SK-N-SH (cell line): ENCODE measurements around the gene ASCL2. TPM values are rescaled to one million over a fixed set of nuclear protein-coding genes. Genes with fewer than 3 reads are reported as not detected.

ENCODE experiments used
- CTCF ChIA-PET: fragments of 300-600, 350-600 bp; formaldehyde crosslinking; extraction: SDS; loops from one replicate; lab custom pipeline; 2021; lab: Yijun Ruan, JAX
- POLR2A ChIA-PET: fragments of 350-600 bp; sonication (Branson Sonifier 250); formaldehyde crosslinking; extraction: SDS; loops from one replicate; lab custom pipeline; 2020; ENCODE audit warnings: antibody characterized with exemption, inconsistent platforms; lab: Yijun Ruan, JAX
- DNase-seq: peaks from one replicate; pipeline ENCODE4 v3.0.0; 2012
- H2AFZ ChIP-seq: fragments of 200-600 bp; sonication (generic); 2 replicates; pipeline ENCODE4 v1.8.1; 2016; ENCODE audit warnings: antibody characterized with exemption, mild to moderate bottlenecking, low read depth
- H3F3A ChIP-seq: fragments of 200-600 bp; sonication (generic); replicated peaks from 2 replicates; pipeline ENCODE3; 2016; ENCODE audit warnings: antibody characterized with exemption, mild to moderate bottlenecking; ENCODE audit not compliant: insufficient read depth
- H3K27ac ChIP-seq, 2 experiments: fragments of 200-500 bp in 1 of 2; fragments of 200-600 bp in 1 of 2; sonication (Bioruptor generic) in 1 of 2; sonication (generic), shearing (Covaris generic) in 1 of 2; 2 replicates each; pipeline versions ENCODE4 v1.5.1 to v1.6.1; 2014 to 2016; ENCODE audit warnings: low read depth in 2 of 2, inconsistent platforms in 1 of 2, low read length in 1 of 2, mild to moderate bottlenecking in 1 of 2, mixed read lengths in 1 of 2
- H3K27me3 ChIP-seq: fragments of 200-600 bp; sonication (generic), shearing (Covaris generic); 2 replicates; pipeline ENCODE4 v1.6.1; 2016; ENCODE audit warnings: mixed run types; ENCODE audit not compliant: insufficient read depth
- H3K36me3 ChIP-seq, 2 experiments: fragments of 200-500 bp in 1 of 2; fragments of 200-600 bp in 1 of 2; sonication (Bioruptor generic) in 1 of 2; sonication (generic) in 1 of 2; replicated peaks in 1 of 2; 2 replicates each; pipeline versions ENCODE3 to v1.5.1; 2014 to 2016; ENCODE audit warnings: low read length in 1 of 2, mild to moderate bottlenecking in 1 of 2; ENCODE audit not compliant: insufficient read depth in 2 of 2, control insufficient read depth in 1 of 2
- H3K4me1 ChIP-seq, 2 experiments: fragments of 200-500 bp in 1 of 2; fragments of 200-600 bp in 1 of 2; sonication (Bioruptor generic) in 1 of 2; sonication (generic), shearing (Covaris generic) in 1 of 2; 2 replicates each; pipeline versions ENCODE4 v1.5.1 to v1.6.1; 2014 to 2016; ENCODE audit warnings: low read depth in 1 of 2, low read length in 1 of 2, mixed run types in 1 of 2; ENCODE audit not compliant: insufficient read depth in 2 of 2, control insufficient read depth in 1 of 2
- H3K4me2 ChIP-seq: fragments of 200-600 bp; sonication (generic), shearing (Covaris generic); 2 replicates; pipeline ENCODE4 v1.6.1; 2017; ENCODE audit warnings: mixed run types
- H3K4me3 ChIP-seq, 2 experiments: fragments of 200-500 bp in 1 of 2; fragments of 200-600 bp in 1 of 2; sonication (Bioruptor generic) in 1 of 2; sonication (generic), shearing (Covaris generic) in 1 of 2; 2 replicates each; pipeline versions ENCODE4 v1.5.1 to v1.8.1; 2014 to 2016; ENCODE audit warnings: low read depth in 2 of 2, inconsistent platforms in 1 of 2, low read length in 1 of 2, mild to moderate bottlenecking in 1 of 2, mixed read lengths in 1 of 2, moderate library complexity in 1 of 2
- H3K79me2 ChIP-seq: fragments of 200-600 bp; sonication (generic); 2 replicates; pipeline ENCODE4 v1.8.1; 2017; ENCODE audit warnings: mild to moderate bottlenecking; ENCODE audit not compliant: insufficient read depth
- H3K9ac ChIP-seq: fragments of 200-600 bp; sonication (generic); 2 replicates; pipeline ENCODE4 v1.6.1; 2017; ENCODE audit warnings: mixed run types
- H3K9me2 ChIP-seq: fragments of 200-600 bp; sonication (generic); 2 replicates; pipeline ENCODE4 v1.6.1; 2017; ENCODE audit warnings: mixed run types
- H3K9me3 ChIP-seq: fragments of 200-600 bp; sonication (generic); 2 replicates; pipeline ENCODE4 v1.6.1; 2017; ENCODE audit warnings: mixed run types, mild to moderate bottlenecking, moderate library complexity
- H4K20me1 ChIP-seq: fragments of 200-600 bp; sonication (generic); 2 replicates; pipeline ENCODE4 v1.6.1; 2017; ENCODE audit warnings: mild to moderate bottlenecking, mixed run types; ENCODE audit not compliant: insufficient read depth
- EZH2phosphoT487 ChIP-seq: fragments of 200-600 bp; sonication (generic); IDR thresholded peaks from 2 replicates; pipeline ENCODE4 v1.6.1; 2017; ENCODE audit warnings: low read depth, mixed run types, mild to moderate bottlenecking, antibody characterized with exemption, moderate library complexity, borderline replicate concordance
- GATA2 ChIP-seq: sonication (generic); formaldehyde crosslinking; IDR thresholded peaks from 2 replicates; pipeline ENCODE4 v1.5.0; 2020; ENCODE audit warnings: mild to moderate bottlenecking, missing genetic modification reagents
- RXRA ChIP-seq: IDR thresholded peaks from 2 replicates; pipeline ENCODE4 v1.4.0; 2012; ENCODE audit warnings: low read depth, mild to moderate bottlenecking, borderline replicate concordance
- TEAD4 ChIP-seq: IDR thresholded peaks from 2 replicates; pipeline ENCODE4 v1.4.0; 2012; ENCODE audit warnings: mild to moderate bottlenecking, borderline replicate concordance; ENCODE audit not compliant: insufficient read depth
- WGBS: methylation state at CpG from one replicate; pipeline ENCODE4 v1.1.6; 2017; ENCODE audit warnings: low lambda C conversion rate; 5-methylcytosine and 5-hydroxymethylcytosine counted together
- polyA plus RNA-seq, 3 experiments: library from polyadenylated mRNA; depleted of rRNA; stranded (reverse); fragments of >200 nt; gene quantifications; 2 replicates each; pipeline ENCODE4 v1.2.3, GENCODE V29; 2012
- TF ChIP-seq, protein P1 (sequence below): fragments of 200-600 bp; sonication (generic); IDR thresholded peaks from 2 replicates; pipeline ENCODE4 v1.6.1; 2017; ENCODE audit warnings: antibody characterized with exemption, mild to moderate bottlenecking, moderate library complexity
- TF ChIP-seq, protein P2 (sequence below): IDR thresholded peaks from 2 replicates; pipeline ENCODE4; 2012
- TF ChIP-seq, protein P3 (sequence below): IDR thresholded peaks from 2 replicates; pipeline ENCODE4 v1.6.1; 2012; ENCODE audit warnings: mild to moderate bottlenecking, low read depth, low read length, moderate library complexity
- TF ChIP-seq, protein P4 (sequence below): IDR thresholded peaks from 2 replicates; pipeline ENCODE4 v1.4.0; 2012; ENCODE audit warnings: low read depth
- TF ChIP-seq, protein P5 (sequence below): IDR thresholded peaks from 2 replicates; pipeline ENCODE4 v1.4.0; 2012; ENCODE audit warnings: low read depth, borderline replicate concordance

Gene ASCL2
- polyA plus RNA-seq, 1 of the 3 experiments (the other 2 are of a cell fraction) = not detected

DNA sequence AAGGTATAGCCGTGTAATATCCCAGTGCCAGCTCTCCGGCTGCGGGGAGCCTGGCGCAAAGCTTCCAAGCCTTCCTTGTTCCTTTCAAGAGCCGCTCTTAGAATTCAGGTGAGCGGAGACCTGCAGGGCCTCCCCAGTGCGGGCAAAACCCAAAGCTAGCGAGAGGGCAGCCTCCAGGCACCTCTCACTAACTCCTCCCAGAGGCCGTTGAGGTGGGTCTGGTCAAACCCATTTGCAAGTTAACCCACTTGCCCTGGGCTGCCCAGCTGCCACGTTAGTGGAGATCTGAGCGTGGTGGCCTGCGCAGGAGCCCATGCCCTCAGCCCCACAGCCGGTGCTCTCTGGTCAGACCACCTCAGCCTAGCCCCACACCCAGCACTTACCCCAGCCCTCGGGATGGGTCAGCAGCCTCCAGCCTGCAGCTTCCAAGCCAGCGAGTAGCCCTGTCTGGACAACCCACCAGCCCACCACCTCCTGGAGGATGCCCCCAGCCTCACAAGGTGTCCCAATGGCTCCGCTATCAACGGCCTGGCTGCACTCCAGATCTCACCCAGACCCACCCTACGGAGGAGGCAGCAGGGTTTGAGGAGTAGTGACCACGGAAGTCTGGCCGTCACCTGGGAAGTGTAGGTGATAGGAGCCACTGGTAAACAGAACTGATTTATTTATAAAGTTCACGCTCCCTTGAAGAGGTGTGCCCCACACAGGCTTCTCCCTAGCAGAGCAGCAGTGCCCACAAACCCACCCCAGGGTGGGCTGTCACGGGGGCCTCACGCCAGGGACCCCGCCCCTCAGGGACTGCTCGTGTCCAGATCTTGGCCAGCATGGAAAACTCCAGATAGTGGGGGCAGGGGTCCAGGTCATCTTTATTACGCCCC lies 2.3 kb downstream of the ASCL2 start:
- 60% methylated on average over 8 of the region's 26 CpGs for WGBS
- no peak overlapping the region for H3K4me2 ChIP-seq
- TF ChIP-seq, protein P1, sequence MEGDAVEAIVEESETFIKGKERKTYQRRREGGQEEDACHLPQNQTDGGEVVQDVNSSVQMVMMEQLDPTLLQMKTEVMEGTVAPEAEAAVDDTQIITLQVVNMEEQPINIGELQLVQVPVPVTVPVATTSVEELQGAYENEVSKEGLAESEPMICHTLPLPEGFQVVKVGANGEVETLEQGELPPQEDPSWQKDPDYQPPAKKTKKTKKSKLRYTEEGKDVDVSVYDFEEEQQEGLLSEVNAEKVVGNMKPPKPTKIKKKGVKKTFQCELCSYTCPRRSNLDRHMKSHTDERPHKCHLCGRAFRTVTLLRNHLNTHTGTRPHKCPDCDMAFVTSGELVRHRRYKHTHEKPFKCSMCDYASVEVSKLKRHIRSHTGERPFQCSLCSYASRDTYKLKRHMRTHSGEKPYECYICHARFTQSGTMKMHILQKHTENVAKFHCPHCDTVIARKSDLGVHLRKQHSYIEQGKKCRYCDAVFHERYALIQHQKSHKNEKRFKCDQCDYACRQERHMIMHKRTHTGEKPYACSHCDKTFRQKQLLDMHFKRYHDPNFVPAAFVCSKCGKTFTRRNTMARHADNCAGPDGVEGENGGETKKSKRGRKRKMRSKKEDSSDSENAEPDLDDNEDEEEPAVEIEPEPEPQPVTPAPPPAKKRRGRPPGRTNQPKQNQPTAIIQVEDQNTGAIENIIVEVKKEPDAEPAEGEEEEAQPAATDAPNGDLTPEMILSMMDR = no peak
- TF ChIP-seq, protein P2, sequence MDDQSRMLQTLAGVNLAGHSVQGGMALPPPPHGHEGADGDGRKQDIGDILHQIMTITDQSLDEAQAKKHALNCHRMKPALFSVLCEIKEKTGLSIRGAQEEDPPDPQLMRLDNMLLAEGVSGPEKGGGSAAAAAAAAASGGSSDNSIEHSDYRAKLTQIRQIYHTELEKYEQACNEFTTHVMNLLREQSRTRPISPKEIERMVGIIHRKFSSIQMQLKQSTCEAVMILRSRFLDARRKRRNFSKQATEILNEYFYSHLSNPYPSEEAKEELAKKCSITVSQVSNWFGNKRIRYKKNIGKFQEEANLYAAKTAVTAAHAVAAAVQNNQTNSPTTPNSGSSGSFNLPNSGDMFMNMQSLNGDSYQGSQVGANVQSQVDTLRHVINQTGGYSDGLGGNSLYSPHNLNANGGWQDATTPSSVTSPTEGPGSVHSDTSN = no peak
- TF ChIP-seq, protein P3, sequence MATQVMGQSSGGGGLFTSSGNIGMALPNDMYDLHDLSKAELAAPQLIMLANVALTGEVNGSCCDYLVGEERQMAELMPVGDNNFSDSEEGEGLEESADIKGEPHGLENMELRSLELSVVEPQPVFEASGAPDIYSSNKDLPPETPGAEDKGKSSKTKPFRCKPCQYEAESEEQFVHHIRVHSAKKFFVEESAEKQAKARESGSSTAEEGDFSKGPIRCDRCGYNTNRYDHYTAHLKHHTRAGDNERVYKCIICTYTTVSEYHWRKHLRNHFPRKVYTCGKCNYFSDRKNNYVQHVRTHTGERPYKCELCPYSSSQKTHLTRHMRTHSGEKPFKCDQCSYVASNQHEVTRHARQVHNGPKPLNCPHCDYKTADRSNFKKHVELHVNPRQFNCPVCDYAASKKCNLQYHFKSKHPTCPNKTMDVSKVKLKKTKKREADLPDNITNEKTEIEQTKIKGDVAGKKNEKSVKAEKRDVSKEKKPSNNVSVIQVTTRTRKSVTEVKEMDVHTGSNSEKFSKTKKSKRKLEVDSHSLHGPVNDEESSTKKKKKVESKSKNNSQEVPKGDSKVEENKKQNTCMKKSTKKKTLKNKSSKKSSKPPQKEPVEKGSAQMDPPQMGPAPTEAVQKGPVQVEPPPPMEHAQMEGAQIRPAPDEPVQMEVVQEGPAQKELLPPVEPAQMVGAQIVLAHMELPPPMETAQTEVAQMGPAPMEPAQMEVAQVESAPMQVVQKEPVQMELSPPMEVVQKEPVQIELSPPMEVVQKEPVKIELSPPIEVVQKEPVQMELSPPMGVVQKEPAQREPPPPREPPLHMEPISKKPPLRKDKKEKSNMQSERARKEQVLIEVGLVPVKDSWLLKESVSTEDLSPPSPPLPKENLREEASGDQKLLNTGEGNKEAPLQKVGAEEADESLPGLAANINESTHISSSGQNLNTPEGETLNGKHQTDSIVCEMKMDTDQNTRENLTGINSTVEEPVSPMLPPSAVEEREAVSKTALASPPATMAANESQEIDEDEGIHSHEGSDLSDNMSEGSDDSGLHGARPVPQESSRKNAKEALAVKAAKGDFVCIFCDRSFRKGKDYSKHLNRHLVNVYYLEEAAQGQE = no peak
- TF ChIP-seq EZH2phosphoT487 (no peak), GATA2 (CRISPR knock-in tag) (no peak), RXRA (no peak), TEAD4 (no peak)
- TF ChIP-seq, protein P4, sequence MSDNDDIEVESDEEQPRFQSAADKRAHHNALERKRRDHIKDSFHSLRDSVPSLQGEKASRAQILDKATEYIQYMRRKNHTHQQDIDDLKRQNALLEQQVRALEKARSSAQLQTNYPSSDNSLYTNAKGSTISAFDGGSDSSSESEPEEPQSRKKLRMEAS = no peak
- TF ChIP-seq, protein P5, sequence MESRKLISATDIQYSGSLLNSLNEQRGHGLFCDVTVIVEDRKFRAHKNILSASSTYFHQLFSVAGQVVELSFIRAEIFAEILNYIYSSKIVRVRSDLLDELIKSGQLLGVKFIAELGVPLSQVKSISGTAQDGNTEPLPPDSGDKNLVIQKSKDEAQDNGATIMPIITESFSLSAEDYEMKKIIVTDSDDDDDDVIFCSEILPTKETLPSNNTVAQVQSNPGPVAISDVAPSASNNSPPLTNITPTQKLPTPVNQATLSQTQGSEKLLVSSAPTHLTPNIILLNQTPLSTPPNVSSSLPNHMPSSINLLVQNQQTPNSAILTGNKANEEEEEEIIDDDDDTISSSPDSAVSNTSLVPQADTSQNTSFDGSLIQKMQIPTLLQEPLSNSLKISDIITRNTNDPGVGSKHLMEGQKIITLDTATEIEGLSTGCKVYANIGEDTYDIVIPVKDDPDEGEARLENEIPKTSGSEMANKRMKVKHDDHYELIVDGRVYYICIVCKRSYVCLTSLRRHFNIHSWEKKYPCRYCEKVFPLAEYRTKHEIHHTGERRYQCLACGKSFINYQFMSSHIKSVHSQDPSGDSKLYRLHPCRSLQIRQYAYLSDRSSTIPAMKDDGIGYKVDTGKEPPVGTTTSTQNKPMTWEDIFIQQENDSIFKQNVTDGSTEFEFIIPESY = no peak
- TF ChIP-seq, all 33 proteins: peak for 0
- Histone ChIP-seq H3K9me3 (no peaks in the 10 kb centered on the region), H3K9ac (no peak overlapping the region), H3K4me1 (no peaks in the 10 kb centered on the region), H3K36me3 (no peaks in the 10 kb centered on the region), H3K79me2 (no peaks in the 10 kb centered on the region), H2AFZ (no peak overlapping the region), H3K27ac (no peak overlapping the region), H3K27me3 (peaks cover 16% of the 10 kb centered on the region), H3K4me3 (no peak overlapping the region), H3K9me2 (no peaks in the 10 kb centered on the region), H3F3A (no peaks in the 10 kb centered on the region), H4K20me1 (no peaks in the 10 kb centered on the region)
- ChIA-PET POLR2A (no interaction called here), CTCF (interaction anchor here (1.1 to 2.2 kb wide), 4 partner anchors 37 to 153 kb away, joined by 3 to 8 read pairs (median 5); no protein-coding TSS in a partner anchor)
- DNase-seq = no peak
